ENCODE measurements around the gene LRIG2. TPM values are rescaled to one million over a fixed set of nuclear protein-coding genes. Genes with fewer than 3 reads are reported as not detected.
A peak's percentile ranks its signal among the peaks of the same experiment; 100 is the strongest.

LRIG2 gene
- total and polyA plus RNA-seq, 9 of the 15 experiments (the other 6 are each of a cell fraction or from before 2014, with no cell fraction given) = 1.8 to 28.1 (median 11.5) TPM

GRCh38 chr1:113072141-113072756 lies 749 bp upstream of the LRIG2 start (continued):
- 0 out of 4 replicates have a peak, but pooled peaks of 1 of the 2 experiments have one; percentile 19 for TF ChIP-seq CSDE1 (IDR thresholded peaks at IDR 0.05)
- TF ChIP-seq TSHZ1 (CRISPR knock-in tag; IDR thresholded peaks at IDR 0.05) = no peak
- TF ChIP-seq POLR3G (IDR thresholded peaks at IDR 0.05; ENCODE audit: extremely low read depth, insufficient read length, insufficient replicate concordance) = no peak
- TF ChIP-seq YY1 (IDR thresholded peaks at IDR 0.05; ENCODE audit: borderline replicate concordance in 1 of 3, control insufficient read depth in 1 of 3, extremely low read depth in 1 of 3, insufficient read depth in 3 of 3, insufficient read length in 1 of 3, insufficient replicate concordance in 2 of 3, low read depth in 1 of 3, low read length in 2 of 3) = peak in 1 of 3 experiments; percentile 61
- no peak for TF ChIP-seq ZMIZ1 (IDR thresholded peaks at IDR 0.05; ENCODE audit: low read depth in 2 of 2, low read length in 2 of 2)
- TF ChIP-seq STAT6 (CRISPR knock-in tag; IDR thresholded peaks at IDR 0.05) = 0 out of 2 replicates have a peak, but pooled peaks have one; percentile 86
- 0 out of 2 replicates have a peak, but pooled peaks have one; percentile 5 for TF ChIP-seq TCF15 (CRISPR knock-in tag; IDR thresholded peaks at IDR 0.05)
- no peak for TF ChIP-seq PBX2 (CRISPR knock-in tag; IDR thresholded peaks at IDR 0.05; ENCODE audit: low read depth)
- 0 out of 2 replicates have a peak, but pooled peaks have one; percentile 25 for TF ChIP-seq PBX2 (tag; conservative IDR thresholded peaks at IDR 0.05; ENCODE audit: low read depth)
- TF ChIP-seq POLR2AphosphoS5 (IDR thresholded peaks at IDR 0.05; ENCODE audit: control insufficient read depth, insufficient read depth, low read depth, low read length) = no peak
- TF ChIP-seq SREBF1 (IDR thresholded peaks at IDR 0.05; ENCODE audit: borderline replicate concordance, low read depth, low read length) = 0 out of 2 replicates have a peak, but pooled peaks have one; percentile 11
